ENCODE measurements around the gene ZNF175. TPM values are rescaled to one million over a fixed set of nuclear protein-coding genes. Genes with fewer than 3 reads are reported as not detected.

Gene ZNF175
- total RNA-seq, 1 experiment from 2014 or later = 9.3 TPM

GRCh38 chr19:51627491-51628138 lies 56.5 kb downstream of the ZNF175 start:
- peaks cover 26% of the 10 kb centered on the region for H3K27me3 ChIP-seq (ENCODE audit: insufficient read depth, low read length)
- ChIA-PET CTCF (no interaction called here), RAD21 (ENCODE audit: low non-redundant PET in 1 of 2, low total read pairs in 2 of 2, uncharacterized antibody in 2 of 2, unreplicated experiment in 2 of 2) (no interaction called here), POLR2A (no interaction called here)
- H3K79me2 ChIP-seq (ENCODE audit: insufficient read depth, low read length) = no peaks in the 10 kb centered on the region
- H3K9ac ChIP-seq (ENCODE audit: low read length) = no peak overlapping the region
- H3K4me2 ChIP-seq (ENCODE audit: low read length) = no peak overlapping the region
- no peaks in the 10 kb centered on the region for H3K9me3 ChIP-seq (ENCODE audit: control insufficient read depth in 1 of 2, insufficient read depth in 1 of 2, low read depth in 1 of 2, low read length in 2 of 2)
- H3K4me1 ChIP-seq (ENCODE audit: control insufficient read depth in 1 of 2, insufficient read depth in 2 of 2, low read length in 2 of 2) = no peaks in the 10 kb centered on the region
- no peak for ATAC-seq
- DNase-seq (ENCODE audit: low read depth, low spot score) = no peak
- no TSS peak for BruUV-seq (replicated peaks)
- no peak overlapping the region for H3K27ac ChIP-seq (ENCODE audit: low read depth, low read length)
- H3K4me3 ChIP-seq (replicated peaks in 1 of 2; ENCODE audit: low read depth in 1 of 2, low read length in 2 of 2) = no peak overlapping the region
- no peak overlapping the region for H2AFZ ChIP-seq (ENCODE audit: low read depth, low read length, poor library complexity, severe bottlenecking)
- no peaks in the 10 kb centered on the region for H4K20me1 ChIP-seq (ENCODE audit: insufficient read depth)
- H3K36me3 ChIP-seq (ENCODE audit: control insufficient read depth in 1 of 2, insufficient read depth in 2 of 2, low read length in 2 of 2) = no peaks in the 10 kb centered on the region
- TF ChIP-seq YY1 (IDR thresholded peaks at IDR 0.05; ENCODE audit: extremely low read depth, insufficient replicate concordance, low read depth, low read length) (no peak), ZBTB33 (IDR thresholded peaks at IDR 0.05; ENCODE audit: extremely low read depth, insufficient replicate concordance, low read length) (no peak), FOSL1 (IDR thresholded peaks at IDR 0.05; ENCODE audit: low read depth) (no peak), CBX3 (IDR thresholded peaks at IDR 0.05; ENCODE audit: low read depth) (no peak), EZH2phosphoT487 (IDR thresholded peaks at IDR 0.05; ENCODE audit: borderline replicate concordance) (no peak), POLR2AphosphoS5 (IDR thresholded peaks at IDR 0.05; ENCODE audit: low read depth, low read length) (no peak), RAD21 (IDR thresholded peaks at IDR 0.05; ENCODE audit: low read depth) (no peak), REST (IDR thresholded peaks at IDR 0.05; ENCODE audit: low read depth) (no peak)
- no peaks in the 10 kb centered on the region for H3K9me2 ChIP-seq (ENCODE audit: insufficient read depth)
- intact Hi-C loops (cut with micrococcal nuclease) = no loop called here

All from HCT116 (cell line).